ENCODE results near the gene PAX5. TPM values are rescaled to one million over a fixed set of nuclear protein-coding genes. Genes with fewer than 3 reads are reported as not detected.

PAX5 gene
- polyA plus RNA-seq, 1 donor from 2014 or later = not detected

DNA sequence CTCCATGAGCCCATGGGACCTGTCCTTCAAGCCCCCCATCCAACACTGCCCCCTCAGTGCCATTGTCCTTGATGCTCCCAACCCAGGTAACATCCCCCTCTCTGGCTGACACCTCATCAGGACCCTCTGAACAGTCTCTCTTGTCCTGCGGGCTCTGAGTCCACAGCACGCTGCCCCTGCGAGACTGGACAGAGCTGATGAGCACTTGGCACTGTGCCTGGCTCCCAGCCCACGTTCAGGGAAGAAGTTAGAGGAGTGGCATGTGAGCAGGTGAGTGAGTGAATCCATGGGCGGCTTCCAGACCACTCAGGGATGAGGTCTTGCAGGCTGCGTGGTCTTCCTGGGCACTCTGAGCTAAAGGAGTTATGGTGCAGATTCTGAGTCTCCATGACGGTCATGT lies 70.7 kb downstream of the PAX5 start:
- no peak overlapping the region for H3K9ac ChIP-seq (ENCODE audit: low read length)
- H3K9me3 ChIP-seq (ENCODE audit: low read length) = no peaks in the 10 kb centered on the region
- no peaks in the 10 kb centered on the region for H3K36me3 ChIP-seq (ENCODE audit: insufficient read depth, low read length)
- H4K20me1 ChIP-seq (ENCODE audit: insufficient read depth) = no peaks in the 10 kb centered on the region
- H3K79me2 ChIP-seq (replicated peaks; ENCODE audit: insufficient read depth, low read length) = no peaks in the 10 kb centered on the region
- TF ChIP-seq SMC3 (conservative IDR thresholded peaks at IDR 0.05; ENCODE audit: poor library complexity) = no peak
- no peak for TF ChIP-seq CTCF (IDR thresholded peaks at IDR 0.05; ENCODE audit: poor library complexity, severe bottlenecking)
- TF ChIP-seq EZH2 (IDR thresholded peaks at IDR 0.05; ENCODE audit: borderline replicate concordance, insufficient read depth, low read length, poor library complexity, severe bottlenecking) = no peak
- no peak for TF ChIP-seq MXI1 (conservative IDR thresholded peaks at IDR 0.05; ENCODE audit: poor library complexity, severe bottlenecking)
- TF ChIP-seq EP300 (conservative IDR thresholded peaks at IDR 0.05; ENCODE audit: poor library complexity, severe bottlenecking) = no peak
- TF ChIP-seq TAF1 (IDR thresholded peaks at IDR 0.05; ENCODE audit: low read depth) = no peak
- TF ChIP-seq RAD21 (conservative IDR thresholded peaks at IDR 0.05) = no peak
- TF ChIP-seq POLR2AphosphoS5 (IDR thresholded peaks at IDR 0.05) = no peak
- TF ChIP-seq, protein P1, sequence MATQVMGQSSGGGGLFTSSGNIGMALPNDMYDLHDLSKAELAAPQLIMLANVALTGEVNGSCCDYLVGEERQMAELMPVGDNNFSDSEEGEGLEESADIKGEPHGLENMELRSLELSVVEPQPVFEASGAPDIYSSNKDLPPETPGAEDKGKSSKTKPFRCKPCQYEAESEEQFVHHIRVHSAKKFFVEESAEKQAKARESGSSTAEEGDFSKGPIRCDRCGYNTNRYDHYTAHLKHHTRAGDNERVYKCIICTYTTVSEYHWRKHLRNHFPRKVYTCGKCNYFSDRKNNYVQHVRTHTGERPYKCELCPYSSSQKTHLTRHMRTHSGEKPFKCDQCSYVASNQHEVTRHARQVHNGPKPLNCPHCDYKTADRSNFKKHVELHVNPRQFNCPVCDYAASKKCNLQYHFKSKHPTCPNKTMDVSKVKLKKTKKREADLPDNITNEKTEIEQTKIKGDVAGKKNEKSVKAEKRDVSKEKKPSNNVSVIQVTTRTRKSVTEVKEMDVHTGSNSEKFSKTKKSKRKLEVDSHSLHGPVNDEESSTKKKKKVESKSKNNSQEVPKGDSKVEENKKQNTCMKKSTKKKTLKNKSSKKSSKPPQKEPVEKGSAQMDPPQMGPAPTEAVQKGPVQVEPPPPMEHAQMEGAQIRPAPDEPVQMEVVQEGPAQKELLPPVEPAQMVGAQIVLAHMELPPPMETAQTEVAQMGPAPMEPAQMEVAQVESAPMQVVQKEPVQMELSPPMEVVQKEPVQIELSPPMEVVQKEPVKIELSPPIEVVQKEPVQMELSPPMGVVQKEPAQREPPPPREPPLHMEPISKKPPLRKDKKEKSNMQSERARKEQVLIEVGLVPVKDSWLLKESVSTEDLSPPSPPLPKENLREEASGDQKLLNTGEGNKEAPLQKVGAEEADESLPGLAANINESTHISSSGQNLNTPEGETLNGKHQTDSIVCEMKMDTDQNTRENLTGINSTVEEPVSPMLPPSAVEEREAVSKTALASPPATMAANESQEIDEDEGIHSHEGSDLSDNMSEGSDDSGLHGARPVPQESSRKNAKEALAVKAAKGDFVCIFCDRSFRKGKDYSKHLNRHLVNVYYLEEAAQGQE (IDR thresholded peaks at IDR 0.05; ENCODE audit: borderline replicate concordance) = no peak
- no peak overlapping the region for H3K4me2 ChIP-seq (ENCODE audit: low read length)
- H3K4me3 ChIP-seq (ENCODE audit: low read length) = no peak overlapping the region
- no peaks in the 10 kb centered on the region for H3F3A ChIP-seq (ENCODE audit: insufficient read depth, low read length, poor library complexity, severe bottlenecking)
- H3K9me2 ChIP-seq (ENCODE audit: insufficient read depth, low read length) = no peaks in the 10 kb centered on the region
- no peaks in the 10 kb centered on the region for H3K27me3 ChIP-seq (ENCODE audit: insufficient read depth, low read depth, low read length)
- H3K27ac ChIP-seq (ENCODE audit: low read length) = no peak overlapping the region
- no peak overlapping the region for H2AFZ ChIP-seq (ENCODE audit: low read depth, low read length)

- H3K36me3 ChIP-seq (ENCODE audit: insufficient read depth, low read length) = no peaks in the 10 kb centered on the region
- TF ChIP-seq EZH2 (IDR thresholded peaks at IDR 0.05; ENCODE audit: borderline replicate concordance, insufficient read depth, low read length, poor library complexity, severe bottlenecking) (no peak), RAD21 (conservative IDR thresholded peaks at IDR 0.05) (no peak), CTCF (IDR thresholded peaks at IDR 0.05; ENCODE audit: poor library complexity, severe bottlenecking) (no peak), SMC3 (conservative IDR thresholded peaks at IDR 0.05; ENCODE audit: poor library complexity) (no peak), POLR2AphosphoS5 (IDR thresholded peaks at IDR 0.05) (no peak), EP300 (conservative IDR thresholded peaks at IDR 0.05; ENCODE audit: poor library complexity, severe bottlenecking) (no peak), TAF1 (IDR thresholded peaks at IDR 0.05; ENCODE audit: low read depth) (no peak), MXI1 (conservative IDR thresholded peaks at IDR 0.05; ENCODE audit: poor library complexity, severe bottlenecking) (no peak)
- TF ChIP-seq, protein P1 (IDR thresholded peaks at IDR 0.05; ENCODE audit: borderline replicate concordance) = no peak
- H3K9me3 ChIP-seq (ENCODE audit: low read length) = no peaks in the 10 kb centered on the region
Measured at GRCh38 chr9:36962691-36963090, 71.4 kb downstream of the PAX5 start.

More at GRCh38 chr9:36962691-36963090, 71.4 kb downstream of the PAX5 start:
- H2AFZ ChIP-seq (ENCODE audit: low read depth, low read length) = no peak overlapping the region
- H3F3A ChIP-seq (ENCODE audit: insufficient read depth, low read length, poor library complexity, severe bottlenecking) = no peaks in the 10 kb centered on the region
- H3K4me2 ChIP-seq (ENCODE audit: low read length) = no peak overlapping the region
- H3K4me3 ChIP-seq (ENCODE audit: low read length) = no peak overlapping the region
- no peaks in the 10 kb centered on the region for H3K79me2 ChIP-seq (replicated peaks; ENCODE audit: insufficient read depth, low read length)
- no peak overlapping the region for H3K9ac ChIP-seq (ENCODE audit: low read length)
- H3K9me2 ChIP-seq (ENCODE audit: insufficient read depth, low read length) = no peaks in the 10 kb centered on the region
- no peaks in the 10 kb centered on the region for H4K20me1 ChIP-seq (ENCODE audit: insufficient read depth)
- no peaks in the 10 kb centered on the region for H3K27me3 ChIP-seq (ENCODE audit: insufficient read depth, low read depth, low read length)
- H3K27ac ChIP-seq (ENCODE audit: low read length) = no peak overlapping the region
